ENCODE measurements around the gene PARP9.

DNA sequence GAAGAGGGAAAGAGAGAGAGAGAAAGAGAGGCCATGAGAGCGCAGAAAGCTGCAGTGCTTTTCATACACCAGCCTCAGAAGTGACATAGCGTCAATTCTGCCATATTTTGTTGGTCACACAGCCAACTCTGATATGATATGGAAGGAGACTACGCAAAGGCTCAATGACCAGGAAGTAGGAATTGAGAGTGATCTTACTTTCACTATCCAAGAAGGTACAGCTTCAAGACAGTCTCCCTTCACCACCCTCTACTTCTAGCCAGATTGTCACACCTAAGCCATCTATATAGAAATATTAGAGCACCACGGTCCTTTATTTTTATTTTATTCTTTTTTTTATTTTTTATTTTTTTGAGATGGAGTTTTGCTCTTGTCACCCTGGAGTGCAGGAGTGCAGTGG lies 34.5 kb upstream of the PARP9 start:
- TF ChIP-seq, protein P1, sequence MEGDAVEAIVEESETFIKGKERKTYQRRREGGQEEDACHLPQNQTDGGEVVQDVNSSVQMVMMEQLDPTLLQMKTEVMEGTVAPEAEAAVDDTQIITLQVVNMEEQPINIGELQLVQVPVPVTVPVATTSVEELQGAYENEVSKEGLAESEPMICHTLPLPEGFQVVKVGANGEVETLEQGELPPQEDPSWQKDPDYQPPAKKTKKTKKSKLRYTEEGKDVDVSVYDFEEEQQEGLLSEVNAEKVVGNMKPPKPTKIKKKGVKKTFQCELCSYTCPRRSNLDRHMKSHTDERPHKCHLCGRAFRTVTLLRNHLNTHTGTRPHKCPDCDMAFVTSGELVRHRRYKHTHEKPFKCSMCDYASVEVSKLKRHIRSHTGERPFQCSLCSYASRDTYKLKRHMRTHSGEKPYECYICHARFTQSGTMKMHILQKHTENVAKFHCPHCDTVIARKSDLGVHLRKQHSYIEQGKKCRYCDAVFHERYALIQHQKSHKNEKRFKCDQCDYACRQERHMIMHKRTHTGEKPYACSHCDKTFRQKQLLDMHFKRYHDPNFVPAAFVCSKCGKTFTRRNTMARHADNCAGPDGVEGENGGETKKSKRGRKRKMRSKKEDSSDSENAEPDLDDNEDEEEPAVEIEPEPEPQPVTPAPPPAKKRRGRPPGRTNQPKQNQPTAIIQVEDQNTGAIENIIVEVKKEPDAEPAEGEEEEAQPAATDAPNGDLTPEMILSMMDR (IDR thresholded peaks at IDR 0.05) = no peak
- TF ChIP-seq POLR2A (IDR thresholded peaks at IDR 0.05) (no peak), POLR2AphosphoS5 (IDR thresholded peaks at IDR 0.05) (no peak), EP300 (IDR thresholded peaks at IDR 0.05) (no peak)

All from suprapubic skin (tissue), 4 donors.